SU-DHL-6 (cell line): ENCODE results near the gene VAC14.

Experiments
- CTCF ChIP-seq: fragments of 200-600 bp; sonication (generic); IDR thresholded peaks from one replicate; pipeline ENCODE4 v1.5.1; 2017; ENCODE audit warnings: antibody characterized with exemption, mild to moderate bottlenecking, low read length, moderate library complexity; ENCODE audit not compliant: insufficient read depth, poor library complexity, severe bottlenecking
- EZH2phosphoT487 ChIP-seq: fragments of 200-600 bp; sonication (generic), shearing (Covaris generic); conservative IDR thresholded peaks from 2 replicates; pipeline ENCODE4 v1.6.1; 2018; ENCODE audit warnings: mild to moderate bottlenecking, antibody characterized with exemption, low read length, moderate library complexity, mixed read lengths

- TF ChIP-seq CTCF (no peak), EZH2phosphoT487 (no peak)
Observed at GRCh38 chr16:70749006-70749678, 51.8 kb downstream of the VAC14 start.
